Astrocyte (in vitro differentiated cells and primary cell): ENCODE measurements around the gene ILRUN.

ENCODE experiments used
- CTCF ChIP-seq: IDR thresholded peaks from 2 replicates; pipeline ENCODE4 v1.5.1; 2011; ENCODE audit warnings: low read depth, mild to moderate bottlenecking, inconsistent platforms, low read length, moderate library complexity; ENCODE audit not compliant: insufficient read depth
- EZH2 ChIP-seq: IDR thresholded peaks from 2 replicates; pipeline ENCODE4 v1.6.1; 2012; ENCODE audit warnings: mild to moderate bottlenecking, low read length, inconsistent platforms; ENCODE audit not compliant: insufficient read depth

- TF ChIP-seq EZH2 (no peak), CTCF (no peak)
Measured at GRCh38 chr6:34684364-34684763, 12.2 kb downstream of the ILRUN start.
